ENCODE data around the gene MARCHF3. TPM values are rescaled to one million over a fixed set of nuclear protein-coding genes. Genes with fewer than 3 reads are reported as not detected.
A peak's percentile ranks its signal among the peaks of the same experiment; 100 is the strongest.
"Not testable (repeated sequence)": the region's sequence is repeated elsewhere in the genome, so short reads cannot be mapped to it uniquely, and the experiment has no call there.

The MARCHF3 gene
- total RNA-seq, 1 donor from 2014 or later, result 1.5 TPM

GRCh38 chr5:126947146-126948010 is 83.0 kb downstream of the MARCHF3 start:
- Mint-ChIP-seq H3K4me3 (ENCODE audit: unreplicated experiment) (no peak overlapping the region), H3K4me1 (ENCODE audit: low read depth) (peaks cover 6% of the 10 kb centered on the region), H3K27ac (ENCODE audit: unreplicated experiment) (no peak overlapping the region), H3K9me3 (ENCODE audit: low read depth) (no peaks in the 10 kb centered on the region), H3K27me3 (ENCODE audit: low read depth) (no peaks in the 10 kb centered on the region), H3K36me3 (ENCODE audit: low read depth) (no peaks in the 10 kb centered on the region)
- no peak for TF ChIP-seq CTCF (IDR thresholded peaks at IDR 0.05)
- DNase-seq (ENCODE audit: low spot score), result no peak

- not testable (repeated sequence) for H3K27ac Mint-ChIP-seq (ENCODE audit: unreplicated experiment); H3K9me3 Mint-ChIP-seq (ENCODE audit: low read depth); H3K27me3 Mint-ChIP-seq (ENCODE audit: low read depth); H3K36me3 Mint-ChIP-seq (ENCODE audit: low read depth); H3K4me1 Mint-ChIP-seq (ENCODE audit: low read depth); H3K4me3 Mint-ChIP-seq (ENCODE audit: unreplicated experiment); DNase-seq (ENCODE audit: low spot score)
Observed at GRCh38 chr5:126942908-126943307, 87.5 kb downstream of the MARCHF3 start.

DNA sequence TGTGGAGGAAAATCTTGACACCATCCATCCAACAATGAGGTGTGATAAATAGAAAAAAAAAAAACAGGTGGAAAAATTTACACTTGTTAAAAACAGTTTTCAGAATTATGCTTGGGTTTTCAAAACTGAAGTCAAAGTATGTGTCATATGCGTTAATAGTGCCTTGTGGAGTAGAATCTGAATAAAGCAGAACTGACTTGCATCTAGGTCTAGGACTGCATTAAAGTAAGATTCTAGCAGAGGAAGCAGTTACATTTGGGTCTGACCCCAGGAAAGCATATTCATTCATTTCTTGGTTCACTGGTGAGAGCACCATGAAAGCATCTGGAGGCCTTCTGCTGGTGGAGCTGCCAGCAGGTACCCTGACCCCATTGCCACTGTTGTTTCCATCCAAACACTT is 89.0 kb downstream of the MARCHF3 start:
- H3K9me3 Mint-ChIP-seq (ENCODE audit: low read depth), result no peaks in the 10 kb centered on the region
- H3K4me1 Mint-ChIP-seq (ENCODE audit: low read depth), result peaks cover 12% of the 10 kb centered on the region
- H3K36me3 Mint-ChIP-seq (ENCODE audit: low read depth), result no peaks in the 10 kb centered on the region
- no peak for DNase-seq (ENCODE audit: low spot score)
- no peak overlapping the region for H3K4me3 Mint-ChIP-seq (ENCODE audit: unreplicated experiment)
- no peak overlapping the region for H3K27ac Mint-ChIP-seq (ENCODE audit: unreplicated experiment)
- no peak for TF ChIP-seq CTCF (IDR thresholded peaks at IDR 0.05)
- no peaks in the 10 kb centered on the region for H3K27me3 Mint-ChIP-seq (ENCODE audit: low read depth)

DNA sequence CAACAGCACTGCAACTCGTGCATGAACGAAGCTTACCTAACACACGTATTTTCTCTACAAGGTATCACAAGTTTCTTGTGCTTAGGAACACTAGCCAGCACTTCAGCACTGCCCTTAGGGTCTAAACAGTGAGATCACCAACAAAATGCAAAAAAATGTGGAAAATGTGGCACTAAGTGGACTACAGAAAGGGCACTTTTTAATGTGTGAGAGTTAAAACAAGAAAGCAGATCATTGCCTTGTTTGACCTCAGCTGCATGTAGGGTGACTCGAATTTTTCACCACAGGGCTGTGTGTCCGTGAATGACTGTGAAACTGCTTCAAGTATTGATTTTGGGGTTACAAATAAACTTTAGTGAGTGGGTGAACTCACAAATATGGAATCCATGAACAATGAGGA is 90.5 kb downstream of the MARCHF3 start:
- Mint-ChIP-seq H3K36me3 (ENCODE audit: low read depth) (no peaks in the 10 kb centered on the region), H3K9me3 (ENCODE audit: low read depth) (no peaks in the 10 kb centered on the region), H3K4me1 (ENCODE audit: low read depth) (peaks cover 12% of the 10 kb centered on the region), H3K4me3 (ENCODE audit: unreplicated experiment) (no peak overlapping the region), H3K27ac (ENCODE audit: unreplicated experiment) (no peak overlapping the region), H3K27me3 (ENCODE audit: low read depth) (no peaks in the 10 kb centered on the region)
- no peak for TF ChIP-seq CTCF (IDR thresholded peaks at IDR 0.05)
- DNase-seq (ENCODE audit: low spot score), result no peak

DNA sequence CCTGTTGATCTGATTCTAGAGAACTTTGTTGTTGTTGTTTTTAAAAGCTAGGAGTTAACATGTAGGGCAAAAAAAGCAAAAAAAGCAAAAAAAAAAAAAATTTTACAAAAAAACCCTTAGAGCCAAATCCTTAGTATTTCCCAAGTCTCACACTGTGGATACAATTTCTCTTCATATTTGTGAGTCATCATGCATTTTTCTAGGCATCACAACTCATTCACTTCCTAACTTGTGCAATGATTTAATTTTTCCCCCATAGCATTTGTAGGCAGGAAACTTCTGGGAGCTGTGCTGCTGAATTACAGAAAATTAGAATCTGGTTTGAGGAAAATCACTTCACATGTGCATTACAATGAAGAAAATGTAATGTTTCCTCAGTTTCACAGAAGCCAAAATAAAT is 91.9 kb downstream of the MARCHF3 start:
- TF ChIP-seq CTCF (IDR thresholded peaks at IDR 0.05), result no peak
- Mint-ChIP-seq H3K4me3 (ENCODE audit: unreplicated experiment) (no peak overlapping the region), H3K4me1 (ENCODE audit: low read depth) (peaks cover 12% of the 10 kb centered on the region), H3K27ac (ENCODE audit: unreplicated experiment) (peak overlapping the region; percentile 69), H3K27me3 (ENCODE audit: low read depth) (no peaks in the 10 kb centered on the region), H3K9me3 (ENCODE audit: low read depth) (no peaks in the 10 kb centered on the region), H3K36me3 (ENCODE audit: low read depth) (no peaks in the 10 kb centered on the region)
- DNase-seq (ENCODE audit: low spot score), result no peak

- no peak for TF ChIP-seq CTCF (IDR thresholded peaks at IDR 0.05)
- no peak for DNase-seq (ENCODE audit: low spot score)
- Mint-ChIP-seq H3K36me3 (ENCODE audit: low read depth) (no peaks in the 10 kb centered on the region), H3K9me3 (ENCODE audit: low read depth) (no peaks in the 10 kb centered on the region), H3K4me3 (ENCODE audit: unreplicated experiment) (no peak overlapping the region), H3K4me1 (ENCODE audit: low read depth) (peaks cover 12% of the 10 kb centered on the region), H3K27me3 (ENCODE audit: low read depth) (no peaks in the 10 kb centered on the region), H3K27ac (ENCODE audit: unreplicated experiment) (no peak overlapping the region)
Observed at GRCh38 chr5:126937771-126938170, 92.6 kb downstream of the MARCHF3 start.

Data from chondrocyte (in vitro differentiated cells).